Right lobe of liver (tissue), 4 donors: ENCODE measurements around the gene CFAP126.

Experiments
- CTCF ChIP-seq, 4 donors: fragments of 200-600 bp in 3 of 4; fragments of 450-650 bp in 1 of 4; IDR thresholded peaks; one replicate each; pipeline versions ENCODE4 v1.5.1 to v1.8.0; 2016 to 2022; ENCODE audit warnings: antibody characterized with exemption in 4 of 4, mild to moderate bottlenecking in 2 of 4
- POLR2A ChIP-seq: fragments of 450-650 bp; IDR thresholded peaks from one replicate; pipeline ENCODE4 v1.6.1; 2017; ENCODE audit warnings: antibody characterized with exemption, mild to moderate bottlenecking
- donor health status: DM: no; HTN: no; CAD: no.
- donor health status: DM: no; HTN: no; CAD: no.
- donor health status: DM: no; HTN: yes; CAD: no.

DNA sequence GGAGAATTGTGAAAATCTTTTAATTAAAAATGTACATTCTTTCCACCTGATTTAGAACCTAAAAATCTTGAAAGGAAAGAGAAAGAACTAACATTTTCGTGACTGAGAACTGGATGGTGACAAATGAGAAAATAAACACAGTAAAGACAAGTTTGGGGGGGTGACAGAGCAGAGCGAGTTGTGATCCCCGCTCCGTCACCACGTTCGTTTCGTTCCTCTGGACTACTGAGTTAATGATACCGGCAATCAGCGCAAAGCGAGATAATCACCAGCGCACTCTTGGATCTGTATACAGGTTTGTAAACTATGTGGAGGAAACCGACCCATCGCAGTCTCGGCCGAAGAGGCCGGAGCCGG is 31.2 kb upstream of the CFAP126 start:
- TF ChIP-seq CTCF (IDR thresholded peaks at IDR 0.05), result no peak
- no peak for TF ChIP-seq POLR2A
